ENCODE results near the gene CDK2AP2. TPM values are rescaled to one million over a fixed set of nuclear protein-coding genes. Genes with fewer than 3 reads are reported as not detected.
A peak's percentile ranks its signal among the peaks of the same experiment; 100 is the strongest.
"Not testable (repeated sequence)": the region's sequence is repeated elsewhere in the genome, so short reads cannot be mapped to it uniquely, and the experiment has no call there.

The CDK2AP2 gene
- total and polyA plus RNA-seq, 2 donors = 5.9 to 75.8 TPM

- Histone ChIP-seq H3K27ac (ENCODE audit: low read depth) (no peak overlapping the region), H3K36me3 (ENCODE audit: insufficient read depth) (no peaks in the 10 kb centered on the region), H3K4me1 (ENCODE audit: insufficient read depth) (no peaks in the 10 kb centered on the region), H3K4me3 (ENCODE audit: low read depth, low read length) (peak overlapping the region; percentile 32)
- no peak for DNase-seq (ENCODE audit: extremely low spot score)
- 83% methylated on average over 16 of the region's 16 CpGs for WGBS
Measured at GRCh38 chr11:67483831-67484665, 23.9 kb downstream of the CDK2AP2 start.

GRCh38 chr11:67482827-67483798, 24.8 kb downstream of the CDK2AP2 start, which contains the start of gene AIP:
TSS of gene AIP (plus strand) at chr11:67483026. CDS start at chr11:67483159, 133 bp downstream.
- peak within 1 kb of the TSS; percentile 32 for H3K4me3 ChIP-seq (ENCODE audit: low read depth, low read length)
- H3K36me3 ChIP-seq (ENCODE audit: insufficient read depth) = no peaks in the 10 kb centered on the region
- H3K27ac ChIP-seq (ENCODE audit: low read depth) = peak within 1 kb of the TSS; percentile 65
- 8% methylated on average over 60 of the region's 60 CpGs for WGBS
- peak; percentile 98 for DNase-seq (ENCODE audit: extremely low spot score)
- H3K4me1 ChIP-seq (ENCODE audit: insufficient read depth) = no peaks in the 10 kb centered on the region

- no peak for DNase-seq (ENCODE audit: extremely low spot score)
- no peaks in the 10 kb centered on the region for H3K4me1 ChIP-seq (ENCODE audit: insufficient read depth)
- 43% methylated on average over 19 of the region's 19 CpGs for WGBS
- H3K27ac ChIP-seq (ENCODE audit: low read depth) = peak overlapping the region; percentile 65
- peak overlapping the region; percentile 32 for H3K4me3 ChIP-seq (ENCODE audit: low read depth, low read length)
- no peaks in the 10 kb centered on the region for H3K36me3 ChIP-seq (ENCODE audit: insufficient read depth)
Measured at GRCh38 chr11:67482275-67482826, 25.6 kb downstream of the CDK2AP2 start.

GRCh38 chr11:67477344-67478050, 30.5 kb downstream of the CDK2AP2 start:
- not testable (repeated sequence) for DNase-seq (ENCODE audit: extremely low spot score); H3K4me1 ChIP-seq (ENCODE audit: insufficient read depth); H3K27ac ChIP-seq (ENCODE audit: low read depth); H3K36me3 ChIP-seq (ENCODE audit: insufficient read depth); H3K4me3 ChIP-seq (ENCODE audit: low read depth, low read length)
- 84% methylated on average over 14 of the region's 16 CpGs for WGBS

- 85% methylated on average over 10 of the region's 10 CpGs for WGBS
- not testable (repeated sequence) for H3K4me3 ChIP-seq (ENCODE audit: low read depth, low read length); H3K4me1 ChIP-seq (ENCODE audit: insufficient read depth); H3K36me3 ChIP-seq (ENCODE audit: insufficient read depth); DNase-seq (ENCODE audit: extremely low spot score); H3K27ac ChIP-seq (ENCODE audit: low read depth)
Measured at GRCh38 chr11:67476692-67477091, 31.3 kb downstream of the CDK2AP2 start.

GRCh38 chr11:67472882-67473281, 35.1 kb downstream of the CDK2AP2 start:
- Histone ChIP-seq H3K36me3 (ENCODE audit: insufficient read depth) (no peaks in the 10 kb centered on the region), H3K4me3 (ENCODE audit: low read depth, low read length) (no peak overlapping the region), H3K4me1 (ENCODE audit: insufficient read depth) (peaks cover 3% of the 10 kb centered on the region), H3K27ac (ENCODE audit: low read depth) (no peak overlapping the region)
- WGBS = 67% methylated on average over 7 of the region's 7 CpGs
- DNase-seq (ENCODE audit: extremely low spot score) = no peak

GRCh38 chr11:67470337-67471002, 37.5 kb downstream of the CDK2AP2 start:
- Histone ChIP-seq H3K27ac (ENCODE audit: low read depth) (no peak overlapping the region), H3K4me1 (ENCODE audit: insufficient read depth) (peaks cover 5% of the 10 kb centered on the region), H3K36me3 (ENCODE audit: insufficient read depth) (no peaks in the 10 kb centered on the region), H3K4me3 (ENCODE audit: low read depth, low read length) (no peak overlapping the region)
- DNase-seq (ENCODE audit: extremely low spot score) = no peak
- WGBS = 82% methylated on average over 8 of the region's 8 CpGs

GRCh38 chr11:67469508-67469811, 38.5 kb downstream of the CDK2AP2 start:
- Histone ChIP-seq H3K4me3 (ENCODE audit: low read depth, low read length) (peak overlapping the region; percentile 94), H3K4me1 (ENCODE audit: insufficient read depth) (peaks cover 5% of the 10 kb centered on the region), H3K27ac (ENCODE audit: low read depth) (peak overlapping the region; percentile 87), H3K36me3 (ENCODE audit: insufficient read depth) (no peaks in the 10 kb centered on the region)
- WGBS = 8% methylated on average over 9 of the region's 9 CpGs
- no peak for DNase-seq (ENCODE audit: extremely low spot score)

- peak; percentile 62 for DNase-seq (ENCODE audit: extremely low spot score)
- no peaks in the 10 kb centered on the region for H3K36me3 ChIP-seq (ENCODE audit: insufficient read depth)
- peak within 1 kb of the TSS; percentile 89 for H3K27ac ChIP-seq (ENCODE audit: low read depth)
- WGBS = under 1% methylated on average over 76 of the region's 76 CpGs
- peak within 1 kb of the TSS; percentile 94 for H3K4me3 ChIP-seq (ENCODE audit: low read depth, low read length)
- H3K4me1 ChIP-seq (ENCODE audit: insufficient read depth) = peaks cover 5% of the 10 kb centered on the region
Measured at GRCh38 chr11:67468759-67469507, 39.0 kb downstream of the CDK2AP2 start, which contains the start of gene TMEM134. TSS of gene TMEM134 (minus strand) at chr11:67469251. CDS start at chr11:67469192, 59 bp downstream.

- 4% methylated on average over 6 of the region's 6 CpGs for WGBS
- Histone ChIP-seq H3K4me1 (ENCODE audit: insufficient read depth) (peaks cover 5% of the 10 kb centered on the region), H3K4me3 (ENCODE audit: low read depth, low read length) (peak overlapping the region; percentile 94), H3K27ac (ENCODE audit: low read depth) (peak overlapping the region; percentile 89), H3K36me3 (ENCODE audit: insufficient read depth) (no peaks in the 10 kb centered on the region)
- DNase-seq (ENCODE audit: extremely low spot score) = no peak
Measured at GRCh38 chr11:67468456-67468758, 39.6 kb downstream of the CDK2AP2 start.

- peak overlapping the region; percentile 89 for H3K27ac ChIP-seq (ENCODE audit: low read depth)
- H3K4me3 ChIP-seq (ENCODE audit: low read depth, low read length) = peak overlapping the region; percentile 94
- no peak for DNase-seq (ENCODE audit: extremely low spot score)
- H3K36me3 ChIP-seq (ENCODE audit: insufficient read depth) = no peaks in the 10 kb centered on the region
- WGBS = 27% methylated on average over 5 of the region's 5 CpGs
- peaks cover 5% of the 10 kb centered on the region for H3K4me1 ChIP-seq (ENCODE audit: insufficient read depth)
Measured at GRCh38 chr11:67468056-67468455, 39.9 kb downstream of the CDK2AP2 start.

Data from urinary bladder (tissue), 4 donors.